ENCODE results near the gene ESR1. TPM values are rescaled to one million over a fixed set of nuclear protein-coding genes. Genes with fewer than 3 reads are reported as not detected.

Gene ESR1
- total RNA-seq, 2 donors from 2014 or later = 0.47 to 0.67 TPM

DNA sequence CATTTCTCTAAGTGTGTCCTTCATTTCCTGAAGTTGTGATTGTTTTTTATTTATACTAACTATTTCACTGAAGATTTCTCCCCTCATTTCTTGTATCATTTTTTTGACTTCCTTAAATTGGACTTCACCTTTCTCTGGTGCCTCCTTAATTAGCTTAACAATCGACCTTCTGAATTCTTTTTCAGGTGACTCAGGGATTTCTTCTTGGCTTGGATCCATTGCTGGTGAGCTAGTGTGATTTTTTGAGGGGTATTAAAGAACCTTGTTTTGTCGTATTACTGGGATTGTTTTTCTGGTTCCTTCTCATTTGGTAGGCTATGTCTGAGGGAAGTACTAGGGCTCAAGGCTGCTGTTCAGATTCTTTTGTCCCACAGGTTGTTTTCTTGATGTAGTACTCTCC is 92.8 kb downstream of the ESR1 start:
- Histone ChIP-seq H3K9me3 (peaks cover 0 to 10% of the 10 kb centered on the region in 2 donors), H3K36me3 (no peaks in the 10 kb centered on the region), H3K4me3 (no peak overlapping the region), H3K27ac (no peak overlapping the region), H3K4me1 (no peaks in the 10 kb centered on the region), H3K27me3 (no peaks in the 10 kb centered on the region)
- DNase-seq (ENCODE audit: low spot score) = no peak
- no peak for TF ChIP-seq CTCF (IDR thresholded peaks at IDR 0.05)

DNA sequence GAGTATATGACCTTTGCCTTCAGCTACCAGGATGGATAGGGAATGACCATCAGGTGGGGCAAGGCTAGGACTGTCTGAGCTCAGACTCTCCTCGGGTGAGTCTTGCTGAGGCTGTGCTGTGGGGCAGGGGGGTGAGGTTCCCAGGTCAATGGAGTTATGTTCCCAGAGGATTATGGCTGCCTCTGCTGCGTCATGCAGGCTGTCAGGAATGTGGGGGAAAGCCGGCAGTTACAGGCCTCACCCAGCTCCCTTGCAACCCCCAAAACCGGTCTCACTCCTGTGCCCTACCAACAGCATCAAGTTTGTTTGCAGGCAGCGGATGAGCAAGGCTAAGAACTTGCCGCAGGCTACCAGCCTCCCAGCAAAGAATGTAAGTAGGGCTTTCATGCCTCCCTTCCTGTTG is 93.5 kb downstream of the ESR1 start:
- H3K4me1 ChIP-seq = no peaks in the 10 kb centered on the region
- TF ChIP-seq CTCF (IDR thresholded peaks at IDR 0.05) = no peak
- no peak for DNase-seq (ENCODE audit: low spot score)
- H3K9me3 ChIP-seq = peaks cover 0 to 10% of the 10 kb centered on the region in 2 donors
- no peak overlapping the region for H3K27ac ChIP-seq
- H3K4me3 ChIP-seq = no peak overlapping the region
- no peaks in the 10 kb centered on the region for H3K36me3 ChIP-seq
- H3K27me3 ChIP-seq = no peaks in the 10 kb centered on the region

DNA sequence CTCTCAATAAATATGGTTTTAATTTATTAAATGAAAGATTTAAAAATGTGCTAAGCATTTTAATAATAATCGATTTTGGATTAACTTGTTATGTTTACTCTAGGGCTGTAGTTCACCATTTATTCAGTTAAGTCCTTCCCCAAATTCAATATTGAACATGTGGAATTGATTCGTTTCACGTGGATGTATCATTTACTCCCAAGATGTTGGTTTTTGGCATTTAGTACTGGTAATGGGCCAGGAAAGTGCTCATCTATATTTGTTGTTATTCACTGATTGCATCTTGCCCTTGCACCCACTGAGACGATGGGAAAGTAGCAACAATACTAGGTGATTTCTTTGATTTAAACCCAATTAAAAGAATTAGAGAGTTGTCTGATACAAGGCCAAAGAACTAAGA is 97.1 kb downstream of the ESR1 start:
- H3K36me3 ChIP-seq = no peaks in the 10 kb centered on the region
- no peak for TF ChIP-seq CTCF (IDR thresholded peaks at IDR 0.05)
- no peaks in the 10 kb centered on the region for H3K4me1 ChIP-seq
- no peaks in the 10 kb centered on the region for H3K27me3 ChIP-seq
- no peaks in the 10 kb centered on the region for H3K9me3 ChIP-seq
- no peak overlapping the region for H3K4me3 ChIP-seq
- DNase-seq (ENCODE audit: low spot score) = no peak
- no peak overlapping the region for H3K27ac ChIP-seq

DNA sequence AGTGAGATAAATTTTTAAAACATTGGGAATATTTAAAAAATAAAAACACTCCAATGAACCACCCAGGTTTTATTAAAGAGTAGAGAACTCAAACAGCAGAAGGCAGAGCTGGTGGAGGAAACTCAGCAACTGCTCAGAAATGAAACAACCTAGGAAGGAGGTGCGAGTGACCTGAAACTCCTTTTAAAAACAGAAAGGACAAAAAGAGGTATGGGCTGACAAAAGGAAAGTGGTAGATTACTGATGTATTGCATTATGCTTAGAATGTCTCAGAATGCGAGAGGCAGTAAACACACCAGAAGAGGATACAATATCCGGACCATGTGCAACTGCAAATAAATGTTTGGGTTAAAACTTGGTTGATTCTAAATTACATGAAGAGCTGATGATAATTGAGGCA is 97.6 kb downstream of the ESR1 start:
- H3K36me3 ChIP-seq = no peaks in the 10 kb centered on the region
- H3K9me3 ChIP-seq = no peaks in the 10 kb centered on the region
- H3K27me3 ChIP-seq = no peaks in the 10 kb centered on the region
- DNase-seq (ENCODE audit: low spot score) = no peak
- H3K27ac ChIP-seq = no peak overlapping the region
- no peak for TF ChIP-seq CTCF (IDR thresholded peaks at IDR 0.05)
- H3K4me3 ChIP-seq = no peak overlapping the region
- H3K4me1 ChIP-seq = no peaks in the 10 kb centered on the region

- no peak overlapping the region for H3K4me3 ChIP-seq
- H3K9me3 ChIP-seq = no peaks in the 10 kb centered on the region
- H3K36me3 ChIP-seq = no peaks in the 10 kb centered on the region
- no peak for TF ChIP-seq CTCF (IDR thresholded peaks at IDR 0.05)
- no peaks in the 10 kb centered on the region for H3K4me1 ChIP-seq
- no peak overlapping the region for H3K27ac ChIP-seq
- no peaks in the 10 kb centered on the region for H3K27me3 ChIP-seq
- DNase-seq (ENCODE audit: low spot score) = no peak
Measured at GRCh38 chr6:151905854-151906253, 98.4 kb downstream of the ESR1 start.

DNA sequence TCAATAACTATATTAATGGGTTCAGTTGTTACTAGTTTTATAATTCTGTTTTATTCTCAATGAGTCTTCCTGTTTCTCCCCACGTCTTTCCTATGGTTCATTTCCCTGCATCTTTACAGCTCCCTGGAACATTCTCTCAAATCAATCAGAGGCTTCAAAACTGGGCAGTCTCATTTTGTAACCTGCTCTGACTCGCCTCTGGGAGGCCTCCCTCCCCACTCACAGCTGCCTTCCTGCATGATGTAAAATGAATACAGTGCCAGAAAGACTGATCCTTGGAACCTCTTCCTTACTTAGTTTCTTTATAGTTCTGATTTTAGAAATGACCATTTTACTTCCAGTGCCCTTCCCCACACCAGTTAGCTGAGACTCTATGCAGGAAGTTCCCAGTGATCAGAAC is 103.9 kb downstream of the ESR1 start:
- H3K4me3 ChIP-seq = no peak overlapping the region
- H3K27me3 ChIP-seq = no peaks in the 10 kb centered on the region
- DNase-seq (ENCODE audit: low spot score) = no peak
- TF ChIP-seq CTCF (IDR thresholded peaks at IDR 0.05) = no peak
- H3K36me3 ChIP-seq = no peaks in the 10 kb centered on the region
- no peak overlapping the region for H3K27ac ChIP-seq
- H3K9me3 ChIP-seq = no peaks in the 10 kb centered on the region
- no peaks in the 10 kb centered on the region for H3K4me1 ChIP-seq
